Caco-2 (cell line): Measurements from ENCODE around the gene RBBP4. TPM values are rescaled to one million over a fixed set of nuclear protein-coding genes. Genes with fewer than 3 reads are reported as not detected.

Source experiments
- BruUV-seq: library from RNA; stranded (reverse); fragments of 400-500 nt; replicated peaks from 2 replicates; lab custom pipeline; 2021; lab: Mats Ljungman, UMichigan
- CTCF ChIA-PET: fragments of 300-600 bp; sonication (Branson Sonifier 250); formaldehyde crosslinking; loops from one replicate; lab custom pipeline; 2022; ENCODE audit warnings: antibody characterized with exemption; lab: Charles Lee
- POLR2A ChIA-PET: fragments of 300-600 bp; sonication (Branson Sonifier 250); formaldehyde crosslinking; loops from one replicate; lab custom pipeline; 2022; ENCODE audit warnings: antibody characterized with exemption; lab: Charles Lee
- DNase-seq, 2 experiments: peaks; one replicate each; pipeline versions ENCODE4 v3.0.0 to v3.0.0-alpha.2; 2020 to 2022
- H3K27me3 ChIP-seq: replicated peaks from 2 replicates; pipeline ENCODE4 v1.6.0; 2011; ENCODE audit warnings: low read length; ENCODE audit not compliant: control insufficient read depth, insufficient read depth
- H3K36me3 ChIP-seq: 2 replicates; pipeline ENCODE4 v1.5.1; 2011; ENCODE audit warnings: low read length; ENCODE audit not compliant: control insufficient read depth, insufficient read depth
- H3K4me1 ChIP-seq: fragments of 250-450 bp; sonication (Bioruptor Pico); 2 replicates; pipeline ENCODE4 v1.5.1; 2020; ENCODE audit warnings: mild to moderate bottlenecking
- H3K4me3 ChIP-seq: 2 replicates; pipeline ENCODE4 v1.5.1; 2011; ENCODE audit warnings: low read depth, mild to moderate bottlenecking, control low read depth, low read length
- H3K9me3 ChIP-seq: fragments of 250-450 bp; sonication (Bioruptor Pico); 2 replicates; pipeline ENCODE4 v1.5.1; 2020; ENCODE audit warnings: mild to moderate bottlenecking, moderate library complexity
- H3K27ac Mint-ChIP-seq: one replicate; pipeline ENCODE4 v1.8.0; 2022; ENCODE audit warnings: mixed read lengths; ENCODE audit not compliant: unreplicated experiment
- H3K27me3 Mint-ChIP-seq: one replicate; pipeline ENCODE4 v1.8.0; 2022; ENCODE audit warnings: mixed read lengths; ENCODE audit not compliant: insufficient read depth, unreplicated experiment
- H3K36me3 Mint-ChIP-seq: one replicate; pipeline ENCODE4 v1.8.0; 2022; ENCODE audit warnings: mild to moderate bottlenecking, mixed read lengths; ENCODE audit not compliant: insufficient read depth, unreplicated experiment
- H3K4me1 Mint-ChIP-seq: one replicate; pipeline ENCODE4 v1.8.0; 2022; ENCODE audit warnings: low read depth, mixed read lengths; ENCODE audit not compliant: unreplicated experiment
- H3K4me3 Mint-ChIP-seq: one replicate; pipeline ENCODE4 v1.8.0; 2022; ENCODE audit warnings: mild to moderate bottlenecking, moderate library complexity, mixed read lengths; ENCODE audit not compliant: unreplicated experiment
- H3K9me3 Mint-ChIP-seq: one replicate; pipeline ENCODE4 v1.8.0; 2022; ENCODE audit warnings: mixed read lengths; ENCODE audit not compliant: unreplicated experiment
- intact Hi-C: fragments of 100-400 bp; cut with micrococcal nuclease; formaldehyde crosslinking; loops from one replicate; pipeline ENCODE4 v1.10.0; 2022; ENCODE audit not compliant: unreplicated experiment
- total RNA-seq: library from RNA; stranded (reverse); gene quantifications from 2 replicates; pipeline ENCODE4 v1.2.3, GENCODE V29; 2022
- TF ChIP-seq, protein P1 (sequence below), 2 experiments: fragments of 200-600 bp in 1 of 2; IDR thresholded peaks; 1 replicate in 1 of 2; 2 replicates in 1 of 2; pipeline versions ENCODE4 v1.5.1 to v1.8.0; 2011 to 2022; ENCODE audit warnings: antibody characterized with exemption in 1 of 2, control low read depth in 1 of 2, inconsistent platforms in 1 of 2, low read depth in 1 of 2, low read length in 1 of 2, mild to moderate bottlenecking in 1 of 2, moderate library complexity in 1 of 2; ENCODE audit not compliant: insufficient read depth in 1 of 2, severe bottlenecking in 1 of 2, unreplicated experiment in 1 of 2

RBBP4 gene
- total RNA-seq, 1 experiment from 2014 or later: 179 TPM

DNA sequence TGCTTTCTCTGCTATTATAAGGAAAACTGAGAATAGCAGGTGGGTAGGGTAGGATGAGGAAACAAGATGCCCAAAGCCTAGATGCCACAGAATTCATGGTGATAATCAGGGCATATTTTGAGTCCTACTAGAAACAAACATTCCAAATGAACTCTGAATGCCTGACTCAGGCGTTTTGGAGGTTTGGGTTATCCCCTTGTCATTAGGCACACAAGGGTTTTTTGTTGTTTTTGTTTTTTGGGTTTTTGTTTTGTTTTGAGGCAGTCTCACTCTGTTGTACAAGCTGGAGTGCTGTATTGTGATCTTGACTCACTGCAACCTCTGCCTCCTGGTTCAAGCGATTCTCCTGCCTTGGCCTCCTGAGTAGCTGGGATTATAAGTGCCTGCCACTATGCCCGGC is 32.4 kb downstream of the RBBP4 start:
- intact Hi-C loops: no loop called here
- Mint-ChIP-seq H3K27ac (no peak overlapping the region), H3K36me3 (peaks cover 46% of the 10 kb centered on the region), H3K9me3 (no peaks in the 10 kb centered on the region), H3K27me3 (no peaks in the 10 kb centered on the region), H3K4me3 (no peak overlapping the region), H3K4me1 (peaks cover 6% of the 10 kb centered on the region)
- H3K9me3 ChIP-seq: no peaks in the 10 kb centered on the region
- TF ChIP-seq, protein P1, sequence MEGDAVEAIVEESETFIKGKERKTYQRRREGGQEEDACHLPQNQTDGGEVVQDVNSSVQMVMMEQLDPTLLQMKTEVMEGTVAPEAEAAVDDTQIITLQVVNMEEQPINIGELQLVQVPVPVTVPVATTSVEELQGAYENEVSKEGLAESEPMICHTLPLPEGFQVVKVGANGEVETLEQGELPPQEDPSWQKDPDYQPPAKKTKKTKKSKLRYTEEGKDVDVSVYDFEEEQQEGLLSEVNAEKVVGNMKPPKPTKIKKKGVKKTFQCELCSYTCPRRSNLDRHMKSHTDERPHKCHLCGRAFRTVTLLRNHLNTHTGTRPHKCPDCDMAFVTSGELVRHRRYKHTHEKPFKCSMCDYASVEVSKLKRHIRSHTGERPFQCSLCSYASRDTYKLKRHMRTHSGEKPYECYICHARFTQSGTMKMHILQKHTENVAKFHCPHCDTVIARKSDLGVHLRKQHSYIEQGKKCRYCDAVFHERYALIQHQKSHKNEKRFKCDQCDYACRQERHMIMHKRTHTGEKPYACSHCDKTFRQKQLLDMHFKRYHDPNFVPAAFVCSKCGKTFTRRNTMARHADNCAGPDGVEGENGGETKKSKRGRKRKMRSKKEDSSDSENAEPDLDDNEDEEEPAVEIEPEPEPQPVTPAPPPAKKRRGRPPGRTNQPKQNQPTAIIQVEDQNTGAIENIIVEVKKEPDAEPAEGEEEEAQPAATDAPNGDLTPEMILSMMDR (IDR thresholded peaks at IDR 0.05; ENCODE audit: insufficient read depth in 1 of 2, low read depth in 1 of 2, low read length in 1 of 2, severe bottlenecking in 1 of 2, unreplicated experiment in 1 of 2): no peak
- no peak overlapping the region for H3K4me3 ChIP-seq
- POLR2A ChIA-PET: no interaction called here
- no peaks in the 10 kb centered on the region for H3K4me1 ChIP-seq
- no peaks in the 10 kb centered on the region for H3K36me3 ChIP-seq
- H3K27me3 ChIP-seq: no peaks in the 10 kb centered on the region
- no peak for DNase-seq
- BruUV-seq: no TSS peak
- CTCF ChIA-PET: no interaction called here

DNA sequence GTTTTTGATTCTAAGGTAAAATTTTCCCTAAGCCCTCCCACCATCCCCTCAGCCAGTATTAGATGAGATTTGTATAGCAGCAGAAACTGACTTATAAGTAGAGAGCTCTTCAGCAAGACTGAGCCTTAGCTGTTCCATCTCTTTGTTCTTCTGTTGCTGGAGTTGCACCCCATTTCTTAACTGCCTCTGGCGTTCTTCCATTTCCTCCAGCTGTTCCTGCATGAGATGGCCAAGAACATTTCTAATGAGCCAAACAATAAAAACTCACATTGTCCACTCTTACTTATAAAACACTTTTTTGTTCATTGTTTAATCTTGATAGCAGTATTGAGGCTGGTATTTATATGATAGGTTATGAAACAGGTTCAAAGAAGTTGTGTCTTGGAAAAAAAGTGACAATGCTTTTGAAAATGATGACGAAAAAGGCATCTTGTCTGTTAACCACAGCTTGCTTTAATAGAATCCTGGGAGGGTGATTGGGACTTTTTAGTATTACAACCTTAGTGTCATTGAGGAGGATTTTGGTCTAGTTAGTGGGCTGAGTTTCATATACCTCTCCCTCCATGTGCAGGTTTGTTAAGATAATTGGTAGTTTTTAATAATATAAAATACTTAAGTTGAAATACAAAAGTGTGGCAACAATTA is 33.3 kb downstream of the RBBP4 start:
- intact Hi-C loops: no loop called here
- peaks cover 47% of the 10 kb centered on the region for H3K36me3 Mint-ChIP-seq
- no peak for DNase-seq

DNA sequence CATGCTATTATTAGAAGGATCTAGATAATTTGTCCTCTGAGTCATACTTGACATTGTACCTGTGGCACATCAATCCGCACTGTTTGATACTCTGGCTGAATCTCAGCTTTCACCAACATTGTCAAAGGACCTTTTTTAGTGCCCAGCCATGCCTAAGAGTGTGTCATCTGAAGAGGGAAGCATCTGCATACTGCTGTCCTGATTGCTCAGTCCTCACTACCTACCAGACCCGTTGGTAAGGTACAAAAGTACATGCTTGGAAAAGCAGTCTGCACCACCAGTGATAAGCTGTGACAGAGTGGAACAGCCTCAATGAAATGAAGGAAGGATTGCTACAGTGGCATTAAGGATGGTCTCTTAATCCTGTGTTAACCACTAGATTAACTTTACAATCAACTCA is 34.5 kb downstream of the RBBP4 start:
- POLR2A ChIA-PET: no interaction called here
- H3K4me1 ChIP-seq: no peaks in the 10 kb centered on the region
- H3K27ac Mint-ChIP-seq: no peak overlapping the region
- no peaks in the 10 kb centered on the region for H3K27me3 Mint-ChIP-seq
- no peak overlapping the region for H3K4me3 ChIP-seq
- no peaks in the 10 kb centered on the region for H3K9me3 ChIP-seq
- H3K27me3 ChIP-seq: no peaks in the 10 kb centered on the region
- BruUV-seq: no TSS peak
- H3K4me1 Mint-ChIP-seq: peaks cover 6% of the 10 kb centered on the region
- no peak overlapping the region for H3K4me3 Mint-ChIP-seq
- DNase-seq: no peak
- TF ChIP-seq, protein P1 (IDR thresholded peaks at IDR 0.05; ENCODE audit: insufficient read depth in 1 of 2, low read depth in 1 of 2, low read length in 1 of 2, severe bottlenecking in 1 of 2, unreplicated experiment in 1 of 2): no peak
- H3K36me3 Mint-ChIP-seq: peaks cover 38% of the 10 kb centered on the region
- CTCF ChIA-PET: no interaction called here
- H3K36me3 ChIP-seq: no peaks in the 10 kb centered on the region
- no peaks in the 10 kb centered on the region for H3K9me3 Mint-ChIP-seq
- intact Hi-C loops: no loop called here

More for the DNA sequence above, 33.3 kb downstream of the RBBP4 start:
- Histone ChIP-seq H3K9me3 (no peaks in the 10 kb centered on the region), H3K4me3 (no peak overlapping the region), H3K36me3 (no peaks in the 10 kb centered on the region), H3K4me1 (no peaks in the 10 kb centered on the region), H3K27me3 (no peaks in the 10 kb centered on the region)
- Mint-ChIP-seq H3K4me3 (no peak overlapping the region), H3K27me3 (no peaks in the 10 kb centered on the region), H3K27ac (no peak overlapping the region), H3K9me3 (no peaks in the 10 kb centered on the region), H3K4me1 (peaks cover 6% of the 10 kb centered on the region)
- POLR2A ChIA-PET: no interaction called here
- CTCF ChIA-PET: no interaction called here
- TF ChIP-seq, protein P1 (IDR thresholded peaks at IDR 0.05; ENCODE audit: insufficient read depth in 1 of 2, low read depth in 1 of 2, low read length in 1 of 2, severe bottlenecking in 1 of 2, unreplicated experiment in 1 of 2): no peak
- no TSS peak for BruUV-seq
